ENCODE measurements around the gene MCU.

Gene MCU

DNA sequence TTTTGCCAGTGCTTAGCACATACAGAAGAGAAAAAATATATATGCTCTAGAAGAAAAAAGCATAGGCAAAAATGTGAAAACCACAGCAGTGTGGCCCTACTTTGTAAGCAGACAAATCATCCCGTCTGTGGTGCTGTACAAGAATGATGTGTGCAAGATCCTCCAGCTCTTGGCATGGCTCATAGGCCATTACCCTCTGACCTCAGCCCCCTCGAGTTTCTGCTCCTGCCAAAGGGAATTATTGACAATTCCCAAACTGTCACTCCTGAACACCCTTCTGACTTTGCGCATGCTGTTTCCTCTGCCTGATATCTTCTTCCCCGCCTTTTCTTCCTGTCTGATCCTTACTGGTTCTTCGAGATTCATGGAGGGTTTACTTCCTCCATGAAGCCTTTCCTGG, 235.5 kb downstream of the MCU start:
- H3K4me3 ChIP-seq (ENCODE audit: low read depth, low read length), result no peak overlapping the region
- in situ Hi-C loops (cut with HindIII; ENCODE audit: low sequenced_read_pairs), result no loop called here
- DNase-seq (ENCODE audit: low read depth), result no peak
- TF ChIP-seq, protein P1, sequence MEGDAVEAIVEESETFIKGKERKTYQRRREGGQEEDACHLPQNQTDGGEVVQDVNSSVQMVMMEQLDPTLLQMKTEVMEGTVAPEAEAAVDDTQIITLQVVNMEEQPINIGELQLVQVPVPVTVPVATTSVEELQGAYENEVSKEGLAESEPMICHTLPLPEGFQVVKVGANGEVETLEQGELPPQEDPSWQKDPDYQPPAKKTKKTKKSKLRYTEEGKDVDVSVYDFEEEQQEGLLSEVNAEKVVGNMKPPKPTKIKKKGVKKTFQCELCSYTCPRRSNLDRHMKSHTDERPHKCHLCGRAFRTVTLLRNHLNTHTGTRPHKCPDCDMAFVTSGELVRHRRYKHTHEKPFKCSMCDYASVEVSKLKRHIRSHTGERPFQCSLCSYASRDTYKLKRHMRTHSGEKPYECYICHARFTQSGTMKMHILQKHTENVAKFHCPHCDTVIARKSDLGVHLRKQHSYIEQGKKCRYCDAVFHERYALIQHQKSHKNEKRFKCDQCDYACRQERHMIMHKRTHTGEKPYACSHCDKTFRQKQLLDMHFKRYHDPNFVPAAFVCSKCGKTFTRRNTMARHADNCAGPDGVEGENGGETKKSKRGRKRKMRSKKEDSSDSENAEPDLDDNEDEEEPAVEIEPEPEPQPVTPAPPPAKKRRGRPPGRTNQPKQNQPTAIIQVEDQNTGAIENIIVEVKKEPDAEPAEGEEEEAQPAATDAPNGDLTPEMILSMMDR (IDR thresholded peaks at IDR 0.05; ENCODE audit: low read depth, low read length, missing control alignments), result no peak

DNA sequence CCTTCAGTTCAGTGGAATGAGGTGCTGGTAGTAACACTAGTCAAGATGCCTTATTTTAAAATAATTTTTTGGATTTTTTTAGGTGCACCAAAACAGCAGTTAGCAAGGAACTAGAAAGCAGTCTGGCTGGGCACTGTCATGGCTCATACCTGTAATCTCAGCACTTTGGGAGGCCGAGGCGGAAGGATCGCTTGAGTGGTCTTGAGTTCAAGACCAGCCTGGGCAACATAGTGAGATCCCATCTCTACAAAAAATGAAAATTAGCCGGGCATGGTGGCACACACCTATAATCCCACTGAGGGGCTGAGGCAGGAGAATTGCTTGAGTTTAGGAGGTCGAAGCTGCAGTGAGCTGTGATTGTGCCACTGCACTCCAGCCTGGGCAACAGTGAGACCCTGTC, 236.9 kb downstream of the MCU start:
- H3K4me3 ChIP-seq (ENCODE audit: low read depth, low read length), result no peak overlapping the region
- in situ Hi-C loops (cut with HindIII; ENCODE audit: low sequenced_read_pairs), result no loop called here
- DNase-seq (ENCODE audit: low read depth), result no peak
- TF ChIP-seq, protein P1 (IDR thresholded peaks at IDR 0.05; ENCODE audit: low read depth, low read length, missing control alignments), result no peak

DNA sequence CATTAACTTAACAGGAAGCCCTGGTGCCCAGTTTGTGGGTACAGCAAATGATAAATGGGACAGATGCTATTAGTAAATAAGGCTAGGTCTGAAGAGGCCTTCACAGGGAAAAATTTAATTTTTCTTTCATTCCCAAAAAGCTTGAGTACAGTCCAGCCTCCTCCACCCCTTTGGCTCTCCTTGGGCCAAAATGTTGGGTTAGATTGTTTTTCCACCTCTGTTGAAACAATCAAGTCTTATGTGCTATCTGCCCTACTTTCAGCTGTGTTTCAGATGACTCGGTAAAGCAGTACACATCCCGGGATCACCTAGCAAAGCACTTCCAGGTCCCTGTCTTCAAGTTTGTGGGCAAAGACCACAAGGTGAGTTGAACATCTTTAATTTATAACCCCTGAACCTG, 238.3 kb downstream of the MCU start:
- DNase-seq (ENCODE audit: low read depth), result no peak
- TF ChIP-seq, protein P1 (IDR thresholded peaks at IDR 0.05; ENCODE audit: low read depth, low read length, missing control alignments), result no peak
- in situ Hi-C loops (cut with HindIII; ENCODE audit: low sequenced_read_pairs), result no loop called here
- H3K4me3 ChIP-seq (ENCODE audit: low read depth, low read length), result no peak overlapping the region

- in situ Hi-C loops (cut with HindIII; ENCODE audit: low sequenced_read_pairs), result no loop called here
- no peak for DNase-seq (ENCODE audit: low read depth)
- TF ChIP-seq, protein P1 (IDR thresholded peaks at IDR 0.05; ENCODE audit: low read depth, low read length, missing control alignments), result no peak
Observed at GRCh38 chr10:72932259-72933015, 240.5 kb downstream of the MCU start.

DNA sequence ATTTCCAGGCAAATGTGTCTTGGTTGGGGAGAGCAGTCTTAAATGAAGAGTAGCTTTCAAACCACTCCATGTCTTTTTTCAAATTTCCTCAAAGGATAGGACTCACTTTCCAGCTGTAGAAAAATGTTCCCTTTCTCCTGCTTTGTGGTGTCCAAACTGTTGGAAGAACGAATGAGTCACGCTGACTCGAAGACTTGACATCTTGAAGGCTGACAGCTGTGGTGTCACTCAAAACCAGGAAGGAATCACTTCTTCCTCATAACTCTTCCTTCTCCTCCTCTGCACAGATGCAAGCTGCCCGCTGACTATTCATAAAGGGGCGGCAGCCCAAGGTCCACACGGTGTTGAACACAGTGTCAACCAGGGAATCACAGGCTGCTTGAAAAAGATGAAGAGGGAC, 243.4 kb downstream of the MCU start:
- TF ChIP-seq, protein P1 (IDR thresholded peaks at IDR 0.05; ENCODE audit: low read depth, low read length, missing control alignments), result no peak
- no peak overlapping the region for H3K4me3 ChIP-seq (ENCODE audit: low read depth, low read length)
- in situ Hi-C loops (cut with HindIII; ENCODE audit: low sequenced_read_pairs), result no loop called here
- DNase-seq (ENCODE audit: low read depth), result no peak

More at GRCh38 chr10:72932259-72933015, 240.5 kb downstream of the MCU start:
- no peak overlapping the region for H3K4me3 ChIP-seq (ENCODE audit: low read depth, low read length)
